Neuron (in vitro differentiated cells): ENCODE data around the gene KCNH2.

ENCODE experiments used
- H2AFZ ChIP-seq: one replicate; pipeline ENCODE4 v1.6.1; 2013; ENCODE audit warnings: low read depth, mild to moderate bottlenecking, inconsistent platforms, low read length, moderate library complexity
- H3K27me3 ChIP-seq: one replicate; pipeline ENCODE4 v1.6.1; 2013; ENCODE audit warnings: low read length; ENCODE audit not compliant: insufficient read depth
- H3K36me3 ChIP-seq: one replicate; pipeline ENCODE4 v1.6.1; 2013; ENCODE audit warnings: low read length; ENCODE audit not compliant: insufficient read depth
- H3K4me1 ChIP-seq: one replicate; pipeline ENCODE4 v1.6.1; 2013; ENCODE audit warnings: low read length; ENCODE audit not compliant: insufficient read depth
- H3K4me3 ChIP-seq: 2 replicates; pipeline ENCODE4 v1.5.1; 2013; ENCODE audit warnings: mild to moderate bottlenecking, low read length, moderate library complexity
- H3K9me3 ChIP-seq: one replicate; pipeline ENCODE4 v1.6.1; 2013; ENCODE audit warnings: low read length

KCNH2 gene

GRCh38 chr7:150946421-150947240 is 31.5 kb downstream of the KCNH2 start:
- Histone ChIP-seq H3K9me3 (no peaks in the 10 kb centered on the region), H3K36me3 (no peaks in the 10 kb centered on the region), H3K4me3 (no peak overlapping the region), H2AFZ (no peak overlapping the region), H3K27me3 (no peaks in the 10 kb centered on the region), H3K4me1 (peaks cover 16% of the 10 kb centered on the region)

- no peaks in the 10 kb centered on the region for H3K36me3 ChIP-seq
- H3K4me1 ChIP-seq, result peaks cover 16% of the 10 kb centered on the region
- no peaks in the 10 kb centered on the region for H3K27me3 ChIP-seq
- no peaks in the 10 kb centered on the region for H3K9me3 ChIP-seq
- H3K4me3 ChIP-seq, result no peak overlapping the region
- no peak overlapping the region for H2AFZ ChIP-seq
These were observed 32.2 kb downstream of the KCNH2 start for GRCh38 chr7:150945853-150946420.

GRCh38 chr7:150945171-150945852 is 32.8 kb downstream of the KCNH2 start:
- Histone ChIP-seq H3K36me3 (no peaks in the 10 kb centered on the region), H3K4me1 (peaks cover 16% of the 10 kb centered on the region), H3K9me3 (no peaks in the 10 kb centered on the region), H2AFZ (no peak overlapping the region), H3K27me3 (no peaks in the 10 kb centered on the region), H3K4me3 (no peak overlapping the region)

- no peak overlapping the region for H3K4me3 ChIP-seq
- no peak overlapping the region for H2AFZ ChIP-seq
- H3K27me3 ChIP-seq, result no peaks in the 10 kb centered on the region
- H3K9me3 ChIP-seq, result no peaks in the 10 kb centered on the region
- H3K36me3 ChIP-seq, result no peaks in the 10 kb centered on the region
- peaks cover 16% of the 10 kb centered on the region for H3K4me1 ChIP-seq
These were observed 33.8 kb downstream of the KCNH2 start for GRCh38 chr7:150944066-150945042.

GRCh38 chr7:150943453-150943814 is 34.7 kb downstream of the KCNH2 start:
- Histone ChIP-seq H3K9me3 (no peaks in the 10 kb centered on the region), H3K36me3 (no peaks in the 10 kb centered on the region), H3K4me3 (no peak overlapping the region), H2AFZ (no peak overlapping the region), H3K4me1 (peaks cover 16% of the 10 kb centered on the region), H3K27me3 (peaks cover 3% of the 10 kb centered on the region)

GRCh38 chr7:150942591-150943452 is 35.3 kb downstream of the KCNH2 start:
- no peak overlapping the region for H2AFZ ChIP-seq
- H3K9me3 ChIP-seq, result no peaks in the 10 kb centered on the region
- H3K36me3 ChIP-seq, result no peaks in the 10 kb centered on the region
- peaks cover 6% of the 10 kb centered on the region for H3K27me3 ChIP-seq
- H3K4me3 ChIP-seq, result no peak overlapping the region
- H3K4me1 ChIP-seq, result peaks cover 12% of the 10 kb centered on the region

GRCh38 chr7:150942001-150942590 is 36.0 kb downstream of the KCNH2 start:
- Histone ChIP-seq H3K27me3 (peaks cover 7% of the 10 kb centered on the region), H3K36me3 (no peaks in the 10 kb centered on the region), H2AFZ (no peak overlapping the region), H3K9me3 (no peaks in the 10 kb centered on the region), H3K4me1 (peaks cover 11% of the 10 kb centered on the region), H3K4me3 (no peak overlapping the region)

- Histone ChIP-seq H3K4me1 (peaks cover 11% of the 10 kb centered on the region), H3K4me3 (no peak overlapping the region), H2AFZ (no peak overlapping the region), H3K9me3 (no peaks in the 10 kb centered on the region), H3K36me3 (no peaks in the 10 kb centered on the region), H3K27me3 (peaks cover 7% of the 10 kb centered on the region)
These were observed 36.6 kb downstream of the KCNH2 start for GRCh38 chr7:150941351-150942000.

GRCh38 chr7:150940431-150941102 is 37.6 kb downstream of the KCNH2 start:
- Histone ChIP-seq H3K4me1 (peaks cover 7% of the 10 kb centered on the region), H2AFZ (no peak overlapping the region), H3K9me3 (no peaks in the 10 kb centered on the region), H3K36me3 (no peaks in the 10 kb centered on the region), H3K27me3 (peaks cover 7% of the 10 kb centered on the region), H3K4me3 (no peak overlapping the region)

GRCh38 chr7:150939466-150939865 is 38.7 kb downstream of the KCNH2 start:
- H3K9me3 ChIP-seq, result no peaks in the 10 kb centered on the region
- no peaks in the 10 kb centered on the region for H3K36me3 ChIP-seq
- H3K4me3 ChIP-seq, result no peak overlapping the region
- H3K4me1 ChIP-seq, result no peaks in the 10 kb centered on the region
- no peak overlapping the region for H2AFZ ChIP-seq
- H3K27me3 ChIP-seq, result peaks cover 9% of the 10 kb centered on the region

- H2AFZ ChIP-seq, result no peak overlapping the region
- H3K9me3 ChIP-seq, result no peaks in the 10 kb centered on the region
- no peaks in the 10 kb centered on the region for H3K36me3 ChIP-seq
- H3K27me3 ChIP-seq, result peaks cover 9% of the 10 kb centered on the region
- H3K4me3 ChIP-seq, result no peak overlapping the region
- H3K4me1 ChIP-seq, result no peaks in the 10 kb centered on the region
These were observed 39.1 kb downstream of the KCNH2 start for GRCh38 chr7:150939052-150939451.
